Panc1 (cell line): ENCODE measurements around the gene ST7L. TPM values are rescaled to one million over a fixed set of nuclear protein-coding genes. Genes with fewer than 3 reads are reported as not detected.

Source experiments
- ATAC-seq: fragments of 200-7000 bp; cut with Tn5 transposase; 2 replicates; pipeline ENCODE4 v1.9.1; 2020; ENCODE audit warnings: mild to moderate bottlenecking, moderate library complexity
- BruUV-seq: library from RNA; stranded (reverse); fragments of 400-500 nt; replicated peaks from 2 replicates; lab custom pipeline; 2021; lab: Mats Ljungman, UMichigan
- CTCF ChIA-PET: fragments of 300-600 bp; sonication (Branson Sonifier 250); formaldehyde crosslinking; loops from one replicate; lab custom pipeline; 2022; ENCODE audit warnings: antibody characterized with exemption; lab: Charles Lee
- POLR2A ChIA-PET: fragments of 300-600 bp; sonication (Branson Sonifier 250); formaldehyde crosslinking; loops from one replicate; lab custom pipeline; 2022; ENCODE audit warnings: antibody characterized with exemption; lab: Charles Lee
- DNase-seq: peaks from one replicate; pipeline ENCODE4 v3.0.0-alpha.2; 2010; ENCODE audit warnings: low read depth, low spot score
- H3K27ac ChIP-seq: 2 replicates; pipeline ENCODE4 v1.5.1; 2011; ENCODE audit warnings: mild to moderate bottlenecking, low read length, inconsistent platforms
- H3K27me3 ChIP-seq: fragments of 200-500 bp; sonication (Bioruptor generic); 2 replicates; pipeline ENCODE4 v1.6.0; 2014; ENCODE audit warnings: low read length, inconsistent platforms; ENCODE audit not compliant: control insufficient read depth, insufficient read depth
- H3K36me3 ChIP-seq: fragments of 200-500 bp; sonication (Bioruptor generic); 2 replicates; pipeline ENCODE4 v1.5.1; 2014; ENCODE audit warnings: inconsistent platforms, mild to moderate bottlenecking, low read length, moderate library complexity; ENCODE audit not compliant: control insufficient read depth, insufficient read depth
- H3K4me1 ChIP-seq: 2 replicates; pipeline ENCODE4 v1.5.1; 2011; ENCODE audit warnings: inconsistent platforms, mild to moderate bottlenecking, low read length, moderate library complexity; ENCODE audit not compliant: control insufficient read depth, insufficient read depth
- H3K4me3 ChIP-seq, 2 experiments: 2 replicates each; pipeline ENCODE4 v1.5.1; 2011 to 2012; ENCODE audit warnings: low read depth in 2 of 2, low read length in 2 of 2, mild to moderate bottlenecking in 2 of 2, inconsistent platforms in 1 of 2, moderate library complexity in 1 of 2
- H3K9me3 ChIP-seq: fragments of 200-500 bp; sonication (Bioruptor generic); 2 replicates; pipeline ENCODE4 v1.5.1; 2014; ENCODE audit warnings: low read depth, mild to moderate bottlenecking, inconsistent platforms, low read length, moderate library complexity; ENCODE audit not compliant: control insufficient read depth, insufficient read depth
- POLR2AphosphoS5 ChIP-seq: IDR thresholded peaks from 2 replicates; pipeline ENCODE4 v1.6.1; 2012; ENCODE audit warnings: mild to moderate bottlenecking, low read depth, low read length, moderate library complexity
- REST ChIP-seq, 2 experiments: IDR thresholded peaks; 2 replicates each; pipeline ENCODE4 v1.6.1; 2011 to 2012; ENCODE audit warnings: low read depth in 2 of 2, control low read depth in 1 of 2, low read length in 1 of 2, mild to moderate bottlenecking in 1 of 2, moderate library complexity in 1 of 2; ENCODE audit not compliant: insufficient read depth in 1 of 2
- SIN3A ChIP-seq: IDR thresholded peaks from 2 replicates; pipeline ENCODE4 v1.6.1; 2012; ENCODE audit warnings: low read depth, mild to moderate bottlenecking, low read length, moderate library complexity, borderline replicate concordance; ENCODE audit not compliant: insufficient read depth
- TCF7L2 ChIP-seq: IDR thresholded peaks from 2 replicates; pipeline ENCODE4 v1.6.1; 2011; ENCODE audit warnings: mild to moderate bottlenecking, low read depth, low read length, inconsistent platforms
- in situ Hi-C: cut with HindIII; loops from 2 replicates; pipeline ENCODE4 v1.10.0; 2016; ENCODE audit warnings: low sequenced_read_pairs, low pct_unique_long_range_greater_than_20kb
- intact Hi-C: fragments of 100-400 bp; cut with micrococcal nuclease; formaldehyde crosslinking; loops from one replicate; pipeline ENCODE4 v1.10.0; 2022; ENCODE audit not compliant: unreplicated experiment
- total RNA-seq: library from RNA; stranded (reverse); gene quantifications from one replicate; pipeline ENCODE4 v1.2.1, GENCODE V29; 2021; ENCODE audit not compliant: unreplicated experiment
- TF ChIP-seq, protein P1 (sequence below): fragments of 450-650 bp; IDR thresholded peaks from 2 replicates; pipeline ENCODE4 v1.5.1; 2017; ENCODE audit warnings: mild to moderate bottlenecking

ST7L gene
- total RNA-seq, 1 experiment from 2014 or later = 13.4 TPM

GRCh38 chr1:112532064-112532463 is 86.9 kb downstream of the ST7L start:
- H3K27me3 ChIP-seq = no peaks in the 10 kb centered on the region
- in situ Hi-C loops (no loop called here), intact Hi-C loops (no loop called here)
- DNase-seq (no peak), ATAC-seq (no peak)
- no peaks in the 10 kb centered on the region; the same call in 1 of the 2 replicates for H3K36me3 ChIP-seq
- H3K4me3 ChIP-seq = no peak overlapping the region
- ChIA-PET CTCF (no interaction called here), POLR2A (no interaction called here)
- no peak overlapping the region for H3K27ac ChIP-seq
- TF ChIP-seq SIN3A (no peak), POLR2AphosphoS5 (no peak), REST (IDR thresholded peaks at IDR 0.05; ENCODE audit: insufficient read depth in 1 of 2, low read depth in 2 of 2, low read length in 1 of 2) (no peak), TCF7L2 (no peak)
- TF ChIP-seq, protein P1, sequence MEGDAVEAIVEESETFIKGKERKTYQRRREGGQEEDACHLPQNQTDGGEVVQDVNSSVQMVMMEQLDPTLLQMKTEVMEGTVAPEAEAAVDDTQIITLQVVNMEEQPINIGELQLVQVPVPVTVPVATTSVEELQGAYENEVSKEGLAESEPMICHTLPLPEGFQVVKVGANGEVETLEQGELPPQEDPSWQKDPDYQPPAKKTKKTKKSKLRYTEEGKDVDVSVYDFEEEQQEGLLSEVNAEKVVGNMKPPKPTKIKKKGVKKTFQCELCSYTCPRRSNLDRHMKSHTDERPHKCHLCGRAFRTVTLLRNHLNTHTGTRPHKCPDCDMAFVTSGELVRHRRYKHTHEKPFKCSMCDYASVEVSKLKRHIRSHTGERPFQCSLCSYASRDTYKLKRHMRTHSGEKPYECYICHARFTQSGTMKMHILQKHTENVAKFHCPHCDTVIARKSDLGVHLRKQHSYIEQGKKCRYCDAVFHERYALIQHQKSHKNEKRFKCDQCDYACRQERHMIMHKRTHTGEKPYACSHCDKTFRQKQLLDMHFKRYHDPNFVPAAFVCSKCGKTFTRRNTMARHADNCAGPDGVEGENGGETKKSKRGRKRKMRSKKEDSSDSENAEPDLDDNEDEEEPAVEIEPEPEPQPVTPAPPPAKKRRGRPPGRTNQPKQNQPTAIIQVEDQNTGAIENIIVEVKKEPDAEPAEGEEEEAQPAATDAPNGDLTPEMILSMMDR = no peak
- H3K4me1 ChIP-seq = no peaks in the 10 kb centered on the region
- no peaks in the 10 kb centered on the region for H3K9me3 ChIP-seq
- no TSS peak for BruUV-seq

GRCh38 chr1:112530832-112531231 is 88.1 kb downstream of the ST7L start:
- Histone ChIP-seq H3K36me3 (no peaks in the 10 kb centered on the region; the same call in 1 of the 2 replicates), H3K9me3 (no peaks in the 10 kb centered on the region), H3K4me1 (no peaks in the 10 kb centered on the region), H3K27ac (no peak overlapping the region), H3K4me3 (no peak overlapping the region), H3K27me3 (no peaks in the 10 kb centered on the region)
- CTCF ChIA-PET = no interaction called here
- TF ChIP-seq REST (IDR thresholded peaks at IDR 0.05; ENCODE audit: insufficient read depth in 1 of 2, low read depth in 2 of 2, low read length in 1 of 2) = no peak
- TF ChIP-seq SIN3A = no peak
- TF ChIP-seq POLR2AphosphoS5 = no peak
- no peak for TF ChIP-seq TCF7L2
- TF ChIP-seq, protein P1 = no peak
- BruUV-seq = no TSS peak
- intact Hi-C loops = no loop called here
- no peak for ATAC-seq
- in situ Hi-C loops = no loop called here
- POLR2A ChIA-PET = no interaction called here
- DNase-seq = no peak
